Activated CD8-positive, alpha-beta memory T cell treated with anti-CD3 and anti-CD28 coated beads, Interleukin-2, amount 50 U/mL, for 4 hours (primary cell): ENCODE results near the gene TEPSIN.

Experiments
- DNase-seq: peaks from one replicate; pipeline ENCODE4 v3.0.0-alpha.2; 2020

TEPSIN gene

DNA sequence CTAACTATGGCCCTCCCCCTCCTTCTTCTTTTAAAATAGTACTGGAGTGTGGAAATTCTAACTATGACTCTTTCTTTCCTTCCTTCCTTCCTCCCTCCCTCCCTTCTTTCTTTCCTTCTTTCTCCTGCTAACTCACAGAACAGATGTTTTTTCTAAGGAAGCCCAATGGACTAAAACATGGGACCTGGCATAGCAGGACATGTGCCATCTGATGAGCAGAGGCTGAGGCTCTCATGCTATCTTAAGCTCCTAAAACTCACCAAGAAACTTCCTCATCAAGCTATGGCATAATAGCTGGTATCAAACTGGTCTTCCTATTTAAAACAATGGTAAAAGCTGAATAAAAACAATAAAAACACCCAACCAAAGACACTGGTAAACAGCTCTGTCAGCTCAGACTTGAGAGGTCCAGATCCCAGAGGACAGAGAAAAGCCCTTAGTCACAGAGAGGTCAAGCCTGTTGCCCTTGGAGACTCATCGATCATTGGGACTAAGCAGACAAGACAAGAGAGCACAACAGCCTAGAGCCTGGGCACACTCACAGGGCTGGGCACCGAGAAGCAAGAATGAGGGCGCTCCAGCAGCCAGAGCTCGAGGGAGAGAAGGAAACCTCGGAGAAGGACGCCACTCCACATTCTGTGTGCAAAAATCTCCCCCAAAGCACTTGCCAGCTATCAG is 28.7 kb upstream of the TEPSIN start:
- no peak for DNase-seq

DNA sequence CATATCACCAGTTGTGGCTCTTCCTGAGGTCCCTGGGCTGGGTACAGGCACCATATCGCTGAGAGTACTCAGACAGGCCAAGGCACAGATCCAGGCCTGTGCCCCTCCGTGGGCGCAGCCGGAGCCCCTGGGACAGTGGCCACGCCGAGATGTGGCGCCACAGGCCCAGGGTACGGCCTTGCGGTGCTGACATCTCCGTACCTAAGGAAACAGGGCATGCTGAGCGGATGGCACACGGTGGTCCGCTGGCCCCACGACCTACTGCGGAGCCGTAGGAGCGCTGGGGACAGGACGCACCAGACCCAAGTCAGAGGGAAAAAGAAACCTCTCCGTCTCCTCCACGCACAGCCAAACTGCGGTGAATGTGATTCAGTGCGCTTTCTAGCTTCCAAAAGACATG is 26.7 kb upstream of the TEPSIN start:
- DNase-seq: no peak

GRCh38 chr17:81264640-81265039 is 25.8 kb upstream of the TEPSIN start:
- DNase-seq: no peak

DNA sequence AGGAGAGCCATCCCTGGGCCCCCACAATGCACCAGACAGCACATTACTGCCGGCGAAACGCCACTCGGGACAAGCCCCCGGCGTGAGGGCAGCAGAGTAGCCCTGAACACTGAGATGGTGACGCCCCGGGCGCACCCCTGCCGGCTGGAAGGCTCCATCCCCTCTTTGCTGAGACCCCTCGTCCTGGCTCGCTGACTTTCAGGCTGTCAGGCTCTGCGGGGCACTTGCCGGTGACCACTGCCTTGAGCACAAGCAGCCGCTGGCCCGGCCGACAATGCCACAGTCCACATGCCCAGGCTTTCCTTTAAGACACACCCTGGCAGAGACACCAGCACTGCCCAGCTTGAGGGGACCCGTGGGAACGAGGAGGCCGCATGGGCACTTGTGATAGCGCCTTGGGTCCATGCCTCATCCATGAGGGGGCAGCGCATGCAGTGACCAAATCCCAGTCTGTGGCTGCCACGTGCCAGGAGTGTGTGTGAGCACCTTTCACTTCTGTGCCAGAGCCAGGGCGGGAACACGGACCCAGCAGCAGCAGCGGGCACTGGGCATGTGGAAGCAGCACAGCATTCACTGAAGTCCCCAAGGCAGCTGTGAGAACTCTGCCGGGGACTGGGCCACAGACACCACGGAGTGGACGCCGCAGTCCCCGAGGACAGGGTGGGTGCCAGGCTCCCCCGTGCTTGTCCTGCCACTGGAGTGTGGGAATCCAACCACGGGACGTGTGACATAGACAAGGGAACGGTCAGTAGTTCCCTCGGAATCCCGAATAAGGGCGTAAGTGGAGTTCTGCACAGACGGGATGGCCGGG is 24.7 kb upstream of the TEPSIN start:
- no peak for DNase-seq

DNA sequence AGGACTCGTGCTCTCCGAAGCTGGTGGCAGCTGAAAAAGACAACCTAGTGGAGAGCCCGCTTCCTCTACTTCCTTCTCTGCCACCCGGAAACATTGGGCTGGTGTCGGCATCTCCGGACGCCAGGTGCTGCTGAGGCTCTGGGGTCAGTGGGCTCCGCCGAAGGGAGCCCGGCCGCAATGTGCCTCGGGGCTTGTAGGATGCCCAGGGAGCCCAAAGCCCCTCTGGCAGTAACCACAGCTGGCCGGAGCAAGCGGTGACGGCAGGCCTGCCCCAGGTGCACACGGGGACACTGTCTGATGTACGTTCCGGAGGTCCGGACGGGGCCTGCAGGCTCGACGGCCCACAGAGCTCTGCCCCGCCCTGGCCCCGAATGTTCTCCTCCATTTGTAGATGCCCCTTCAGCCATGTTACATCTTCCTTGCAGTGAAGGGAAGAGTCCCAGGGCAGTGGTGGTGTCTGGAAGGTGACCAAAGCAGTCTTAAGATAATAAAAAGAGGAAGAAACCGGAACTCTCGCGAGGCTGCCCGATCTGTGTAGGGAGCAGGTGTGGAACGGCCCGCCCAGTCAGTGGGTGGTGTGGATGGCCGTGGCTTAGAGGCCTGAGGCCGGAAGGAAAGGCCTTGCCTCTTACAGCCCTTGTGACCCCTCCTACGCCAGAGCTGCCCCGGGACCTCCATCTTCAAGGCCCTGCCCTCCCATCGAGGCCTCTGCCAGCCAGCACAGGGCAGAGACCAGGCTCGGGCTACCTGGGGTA is 22.9 kb upstream of the TEPSIN start:
- DNase-seq: no peak

- DNase-seq: no peak
Observed at GRCh38 chr17:81261096-81261495, 22.2 kb upstream of the TEPSIN start.

DNA sequence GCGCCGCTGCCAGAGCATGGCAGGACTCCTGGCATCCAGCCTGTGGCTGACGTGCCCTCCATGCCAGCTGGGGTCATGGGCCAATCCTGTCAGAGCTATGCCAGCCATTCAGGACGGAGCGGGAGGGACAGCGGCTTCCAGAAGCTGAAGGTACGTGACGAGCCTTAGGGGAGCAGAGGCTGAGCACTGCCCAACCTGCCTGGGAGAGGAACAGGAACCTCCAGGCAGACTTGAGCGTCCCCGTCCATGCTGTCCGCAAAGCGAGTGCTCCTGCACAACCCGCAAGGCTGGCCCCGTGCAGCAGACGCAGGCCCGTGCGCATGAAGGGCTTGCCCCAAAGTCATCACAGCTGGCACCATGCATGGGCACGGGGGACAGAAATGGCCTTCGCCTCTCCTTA is 21.8 kb upstream of the TEPSIN start:
- no peak for DNase-seq

DNA sequence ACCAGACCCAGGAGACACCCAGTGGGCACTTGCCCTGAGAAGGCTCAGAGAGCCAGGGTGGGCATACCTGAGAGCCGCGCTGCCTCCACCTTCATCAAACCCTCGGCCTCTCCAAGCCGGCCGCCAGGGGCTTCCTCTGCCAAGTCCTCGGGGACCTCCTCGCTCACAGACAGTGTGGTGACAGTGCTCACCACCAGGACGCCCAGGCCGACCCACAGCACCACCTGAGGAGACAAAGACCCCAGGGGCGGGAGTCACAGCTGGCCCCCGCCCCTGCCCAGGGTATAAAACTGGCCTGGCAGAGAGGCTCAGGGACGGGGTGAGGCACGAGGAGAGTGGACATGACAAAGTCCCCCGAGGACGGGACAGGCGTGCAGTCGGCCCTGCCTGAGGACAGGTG is 21.3 kb upstream of the TEPSIN start:
- no peak for DNase-seq

GRCh38 chr17:81259058-81259605 is 20.3 kb upstream of the TEPSIN start:
- no peak for DNase-seq

GRCh38 chr17:81258292-81258691 is 19.4 kb upstream of the TEPSIN start:
- DNase-seq: no peak

- no peak for DNase-seq
Observed at GRCh38 chr17:81257533-81257932, 18.7 kb upstream of the TEPSIN start.

- no peak for DNase-seq
Observed at GRCh38 chr17:81256616-81257015, 17.8 kb upstream of the TEPSIN start.

DNA sequence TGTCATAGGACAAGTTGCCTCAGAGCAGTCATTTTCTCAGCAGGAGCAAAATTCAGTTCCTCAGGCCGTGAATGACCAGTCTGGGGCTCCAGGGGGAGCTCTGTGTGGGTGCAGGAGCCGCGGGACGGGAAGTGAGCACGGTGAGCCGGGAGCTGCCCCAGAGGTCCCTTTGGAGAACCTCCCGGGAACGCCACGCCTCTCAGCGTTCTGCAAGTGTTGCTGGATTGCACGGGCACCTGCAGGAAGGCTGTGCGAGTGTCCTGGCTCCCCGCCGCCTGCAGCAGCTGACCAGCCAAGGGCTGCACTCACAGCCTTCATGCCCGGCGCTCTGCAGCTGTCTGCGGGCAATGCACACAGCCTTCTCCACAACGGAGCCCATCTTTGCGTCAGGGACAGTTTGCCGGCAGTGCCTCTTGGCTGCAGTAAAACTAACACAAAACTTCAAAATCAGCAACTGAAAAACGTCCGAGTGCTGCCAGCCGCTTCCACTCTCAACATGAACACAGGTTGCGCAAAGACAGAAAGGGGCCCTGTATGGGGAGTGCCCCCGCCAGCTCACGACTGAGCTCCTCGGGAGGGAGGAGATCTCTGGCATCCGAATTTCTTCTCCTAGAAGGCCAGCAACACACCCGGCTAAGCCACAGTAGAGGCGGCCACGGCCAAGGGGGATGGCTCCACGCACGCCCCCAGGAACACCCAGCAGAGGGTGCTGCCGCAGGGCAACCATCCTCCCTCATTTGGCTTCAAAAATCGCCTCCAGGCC is 16.3 kb upstream of the TEPSIN start:
- no peak for DNase-seq

DNA sequence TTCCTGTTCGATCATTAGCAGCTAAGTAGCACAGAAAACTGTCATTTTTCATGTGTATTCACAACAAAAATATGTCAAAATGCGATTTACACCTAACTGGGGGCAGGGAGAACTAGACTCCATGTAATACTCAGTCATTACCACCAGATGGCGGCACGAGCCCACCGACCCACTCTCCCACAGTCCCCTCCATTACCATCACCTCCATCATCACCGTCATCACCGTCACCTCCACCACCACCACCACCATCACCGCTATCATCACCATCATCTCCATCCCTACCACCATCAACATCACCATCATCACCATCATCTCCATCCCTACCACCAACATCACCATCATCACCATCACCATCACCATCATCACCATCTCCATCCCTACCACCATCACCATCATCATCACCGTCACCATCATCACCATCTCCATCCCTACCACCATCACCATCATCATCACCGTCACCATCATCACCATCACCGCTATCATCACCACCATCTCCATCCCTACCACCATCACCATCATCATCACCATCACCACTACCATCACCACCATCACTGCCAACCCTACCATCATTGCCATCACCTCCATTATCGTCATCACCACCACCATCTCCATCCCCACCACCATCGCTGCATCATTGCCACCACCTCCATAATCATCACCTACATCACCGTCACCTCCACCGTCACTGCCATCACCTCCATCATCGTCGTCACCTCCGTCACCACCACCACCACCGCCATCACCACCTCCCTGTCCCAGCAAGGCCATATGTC is 14.7 kb upstream of the TEPSIN start:
- DNase-seq: peak; percentile 64

GRCh38 chr17:81252987-81253329 is 14.1 kb upstream of the TEPSIN start:
- DNase-seq: no peak

- no peak for DNase-seq
Observed at GRCh38 chr17:81252326-81252986, 13.6 kb upstream of the TEPSIN start.

DNA sequence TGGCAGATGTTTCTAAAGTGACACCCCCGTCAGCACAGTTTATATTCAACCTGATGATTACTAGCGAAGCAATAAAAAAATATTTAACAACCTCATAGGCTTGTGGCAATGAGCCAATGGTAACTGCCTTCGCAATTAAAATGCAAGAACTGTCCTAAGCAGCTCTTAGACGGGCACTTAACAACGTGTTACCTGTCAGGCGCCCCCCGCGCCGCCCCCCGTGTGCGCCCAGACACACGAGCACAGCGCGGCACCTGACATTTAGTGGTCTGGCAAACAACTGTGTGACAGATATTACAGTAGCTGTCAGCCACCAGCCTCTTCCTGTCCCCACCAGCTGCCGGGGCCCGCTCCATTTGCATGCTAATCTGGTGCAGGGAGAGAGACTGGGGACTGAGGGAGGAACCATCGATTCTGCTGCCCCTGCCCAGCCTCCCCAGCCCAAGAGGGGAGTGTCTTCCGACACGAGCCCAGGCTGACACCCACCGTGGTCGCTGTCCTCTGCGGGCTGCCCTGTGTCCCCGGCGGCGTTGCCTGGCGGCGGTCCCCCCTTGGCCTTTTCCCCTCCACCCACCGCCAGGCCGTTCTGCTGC is 12.9 kb upstream of the TEPSIN start:
- no peak for DNase-seq

GRCh38 chr17:81251094-81251708 is 12.3 kb upstream of the TEPSIN start:
- DNase-seq: no peak

DNA sequence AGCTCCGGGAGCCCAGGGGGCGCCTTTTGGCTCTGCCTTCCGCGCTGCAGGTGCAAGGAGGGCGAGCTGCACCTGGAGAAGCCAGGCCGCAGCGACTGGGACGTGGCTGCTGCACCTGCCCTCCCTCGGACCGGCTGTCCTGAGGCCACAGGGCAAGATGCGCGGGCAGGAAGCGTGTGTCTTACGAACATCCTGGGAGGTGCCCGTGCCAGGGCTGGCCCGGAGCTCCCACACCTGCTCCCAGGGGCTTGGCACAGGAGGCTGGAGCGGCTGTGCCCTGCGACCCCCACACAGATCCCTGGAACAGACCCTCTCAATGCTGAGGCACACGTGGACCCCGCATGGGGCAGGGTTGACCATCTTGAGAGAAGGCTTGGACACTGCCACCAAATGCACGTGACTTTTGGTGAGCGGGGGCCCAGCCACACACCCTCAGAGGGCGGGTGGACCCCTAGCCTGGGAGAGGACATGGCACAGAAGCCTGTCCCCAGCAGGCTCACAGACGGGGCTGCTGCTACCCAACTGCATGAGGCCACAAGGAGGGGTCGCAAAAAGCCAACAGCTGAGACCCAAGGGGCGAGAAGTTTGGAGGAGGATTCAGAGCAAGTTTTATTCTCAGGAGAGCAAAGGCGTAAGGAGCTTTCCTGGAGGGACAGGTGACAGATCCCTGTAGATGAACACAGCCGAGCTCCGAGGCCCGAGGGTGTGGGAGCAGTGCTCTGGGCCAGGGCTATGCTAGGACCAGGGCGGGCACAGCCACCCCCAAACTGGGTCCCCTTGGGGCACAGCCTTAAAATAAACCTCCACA is 11.6 kb upstream of the TEPSIN start:
- DNase-seq: no peak
